GM13977 (cell line): Measurements from ENCODE around the gene TMEM185A.
"Not testable (repeated sequence)": the region's sequence is repeated elsewhere in the genome, so short reads cannot be mapped to it uniquely, and the experiment has no call there.

Source experiments
- DNase-seq: peaks from one replicate; pipeline ENCODE4 v3.0.0; 2012; ENCODE audit warnings: low spot score
- CTCF ChIP-seq: IDR thresholded peaks from 2 replicates; pipeline ENCODE4 v1.5.1; 2012; ENCODE audit warnings: mild to moderate bottlenecking, control low read depth; ENCODE audit not compliant: insufficient read depth; ENCODE audit errors: extremely low read depth, missing control alignments
- in situ Hi-C: fragments of 300-500 bp; cut with MboI; formaldehyde crosslinking; loops from one replicate; pipeline ENCODE4 v1.12.0; 2022; ENCODE audit warnings: low sequenced_read_pairs, low pct_unique_long_range_greater_than_20kb, mixed read lengths, inconsistent platforms; ENCODE audit not compliant: unreplicated experiment

TMEM185A gene

GRCh38 chrX:149563359-149563758, 68.2 kb downstream of the TMEM185A start:
- in situ Hi-C loops, result no loop called here
- no peak for TF ChIP-seq CTCF
- DNase-seq, result no peak

GRCh38 chrX:149555251-149555650, 76.3 kb downstream of the TMEM185A start:
- DNase-seq, in situ Hi-C loops: not testable (repeated sequence)

GRCh38 chrX:149551939-149552248, 79.7 kb downstream of the TMEM185A start:
- in situ Hi-C loops, DNase-seq: not testable (repeated sequence)

- in situ Hi-C loops, DNase-seq: not testable (repeated sequence)
Observed at GRCh38 chrX:149551245-149551938, 80.2 kb downstream of the TMEM185A start.

GRCh38 chrX:149550454-149550853, 81.1 kb downstream of the TMEM185A start:
- in situ Hi-C loops, DNase-seq: not testable (repeated sequence)

GRCh38 chrX:149549701-149550100, 81.9 kb downstream of the TMEM185A start, which contains the start of gene HSFX3:
TSS of gene HSFX3 (minus strand) at chrX:149549924. CDS start at chrX:149549852, 72 bp downstream.
- in situ Hi-C loops, DNase-seq: not testable (repeated sequence)

GRCh38 chrX:149547782-149548181, 83.8 kb downstream of the TMEM185A start:
- DNase-seq, in situ Hi-C loops: not testable (repeated sequence)

- in situ Hi-C loops, DNase-seq: not testable (repeated sequence)
Observed at GRCh38 chrX:149546962-149547361, 84.6 kb downstream of the TMEM185A start.
